GM11168 (cell line): ENCODE measurements around the gene GIPR.
"Not testable (repeated sequence)": the region's sequence is repeated elsewhere in the genome, so short reads cannot be mapped to it uniquely, and the experiment has no call there.

Source experiments
- in situ Hi-C: fragments of 300-500 bp; cut with MboI; formaldehyde crosslinking; loops from one replicate; pipeline ENCODE4 v1.12.0; 2022; ENCODE audit warnings: low sequenced_read_pairs; ENCODE audit not compliant: unreplicated experiment

GIPR gene

GRCh38 chr19:45667620-45668341 is at the start of gene GIPR:
Gene GIPR (plus strand): TSS chr19:45668221. CDS start chr19:45669521, 1,300 bp downstream.
- in situ Hi-C loops = no loop called here

GRCh38 chr19:45621389-45621788 is 46.6 kb upstream of the GIPR start:
- in situ Hi-C loops = no loop called here

DNA sequence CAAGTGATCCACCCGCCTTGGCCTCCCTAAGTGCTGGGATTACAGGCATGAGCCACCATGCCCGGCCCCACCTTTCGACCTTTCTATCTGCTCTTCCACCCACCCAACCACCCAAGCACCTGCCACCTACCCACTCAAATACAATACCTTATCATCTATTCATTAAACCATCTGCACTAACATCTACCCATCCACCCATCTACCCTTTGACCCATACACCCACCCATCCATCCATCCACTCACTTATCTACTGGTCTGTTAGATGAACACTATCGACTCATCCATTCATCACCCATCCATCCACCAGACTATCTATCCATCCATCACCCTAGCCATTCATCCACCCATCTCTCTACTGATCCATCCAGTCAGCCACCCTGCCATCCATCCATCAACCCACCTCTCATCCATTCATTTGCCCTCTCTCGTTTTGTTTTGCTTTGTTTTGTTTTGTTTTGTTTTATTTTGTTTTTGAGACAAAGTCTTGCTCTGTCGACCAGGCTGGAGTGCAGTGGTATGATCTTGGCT is 46.0 kb upstream of the GIPR start:
- in situ Hi-C loops = no loop called here

DNA sequence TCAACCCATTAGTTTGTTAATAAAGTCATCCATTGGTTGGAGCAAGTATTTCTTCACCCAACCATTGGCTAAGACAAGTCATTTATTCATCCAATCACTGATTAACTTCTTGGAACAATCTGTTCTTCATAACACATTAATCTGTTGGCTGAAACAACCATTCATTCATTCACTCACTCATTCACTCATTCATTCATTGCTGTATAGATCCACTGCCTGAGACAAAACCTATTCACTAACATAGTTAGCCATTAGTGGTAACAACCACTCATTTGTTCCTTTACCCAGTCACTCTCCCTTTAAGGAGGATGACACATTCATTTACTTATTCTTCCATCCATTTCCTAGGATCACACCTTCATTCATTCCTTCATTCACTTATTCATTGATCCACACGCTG is 44.0 kb upstream of the GIPR start:
- in situ Hi-C loops = no loop called here

- in situ Hi-C loops = not testable (repeated sequence)
These were observed 39.8 kb upstream of the GIPR start for GRCh38 chr19:45628219-45628618.

GRCh38 chr19:45629704-45630103 is 38.3 kb upstream of the GIPR start:
- in situ Hi-C loops = no loop called here

DNA sequence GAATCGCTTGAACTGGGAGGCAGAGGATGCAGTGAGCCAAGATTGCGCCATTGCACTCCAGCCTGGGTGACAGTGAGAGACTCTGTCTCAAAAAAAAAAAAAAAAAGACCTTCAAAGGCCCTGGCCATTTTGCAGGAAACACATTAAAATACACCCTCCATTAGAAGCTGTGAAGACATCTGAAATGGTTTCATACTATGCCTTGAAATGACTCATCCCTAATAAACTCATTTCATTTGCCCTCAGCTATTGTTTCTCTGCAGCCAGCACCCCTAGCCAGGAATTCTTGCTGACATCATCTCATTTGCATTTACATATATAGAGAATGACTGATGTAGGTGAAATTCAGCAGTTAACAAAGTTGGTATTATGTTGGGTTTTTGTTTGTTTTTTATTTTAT is 37.6 kb upstream of the GIPR start:
- in situ Hi-C loops = no loop called here

DNA sequence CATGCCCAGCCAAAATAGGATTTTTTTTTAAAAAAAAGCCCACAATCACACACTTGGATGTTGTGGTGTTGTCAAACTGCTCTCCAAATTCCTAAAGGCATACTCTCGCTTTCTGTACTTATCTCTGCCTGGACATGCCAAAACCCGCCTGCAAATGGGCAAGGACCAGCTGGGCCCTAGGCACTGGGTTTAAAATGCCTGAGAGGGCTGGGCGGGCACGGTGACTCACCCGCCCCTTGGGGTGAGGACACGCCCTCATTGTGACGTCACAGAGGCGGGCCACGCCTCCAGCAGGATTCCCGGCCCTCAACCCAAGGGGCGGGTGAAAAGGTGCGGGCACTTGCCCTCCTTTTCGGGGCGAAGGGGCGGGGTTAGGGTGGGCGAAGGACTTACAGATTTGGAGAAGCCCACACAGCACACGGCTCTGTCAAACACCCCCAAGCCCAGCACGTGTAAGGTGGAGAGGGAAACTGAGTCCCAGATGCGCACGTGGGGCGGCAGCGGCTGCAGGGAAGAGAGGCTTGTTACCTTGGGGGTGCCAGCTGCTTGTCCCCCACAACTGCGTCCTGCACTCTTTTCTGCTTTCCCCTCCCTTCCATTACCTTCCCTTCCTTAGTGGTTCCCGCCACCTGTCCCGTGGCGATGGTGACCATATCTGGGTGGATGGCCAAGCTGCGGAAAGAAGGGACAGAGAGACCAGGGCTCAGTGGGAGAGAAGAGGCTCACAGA is 35.4 kb upstream of the GIPR start:
- in situ Hi-C loops = no loop called here

GRCh38 chr19:45636275-45636674 is 31.7 kb upstream of the GIPR start:
- in situ Hi-C loops = no loop called here

- in situ Hi-C loops = no loop called here
These were observed 31.1 kb upstream of the GIPR start for GRCh38 chr19:45636902-45637301.

DNA sequence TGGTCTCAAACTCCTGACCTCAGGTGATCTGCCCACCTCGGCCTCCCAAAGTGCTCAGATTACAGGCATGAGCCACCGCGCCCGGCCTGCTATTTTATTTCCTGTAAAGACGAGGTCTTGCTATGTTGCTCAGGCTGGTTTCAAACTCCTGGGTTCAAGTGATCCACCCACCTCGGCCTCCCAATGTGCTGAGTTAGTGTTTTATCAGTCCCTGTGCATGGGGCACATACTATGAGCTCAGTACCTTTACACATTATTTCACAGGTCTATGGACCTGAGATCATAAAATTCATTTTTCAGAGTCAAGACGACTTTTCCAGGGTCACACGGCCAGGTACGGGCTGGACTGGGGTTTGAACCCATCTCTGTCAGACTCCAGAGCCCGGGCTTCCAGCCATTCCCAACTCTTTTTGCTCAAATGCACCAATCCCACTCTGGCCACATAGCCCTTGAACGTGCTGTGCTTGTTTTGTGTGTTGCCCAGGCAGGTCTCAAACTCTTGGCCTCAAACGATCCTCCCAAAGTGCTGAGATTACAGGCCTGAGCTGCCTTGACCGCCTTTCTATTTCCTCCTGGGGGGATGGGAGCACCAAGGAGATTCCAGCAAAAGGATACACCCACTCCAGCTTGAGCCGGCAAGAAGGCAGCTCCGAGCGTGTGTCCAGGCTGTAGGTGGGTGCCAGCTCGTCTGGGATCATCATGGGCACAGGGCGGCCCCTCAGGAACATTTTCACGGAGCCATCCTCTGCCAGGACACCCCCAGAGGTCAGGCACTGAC is 29.9 kb upstream of the GIPR start:
- in situ Hi-C loops = no loop called here

GRCh38 chr19:45638930-45639729 is 28.9 kb upstream of the GIPR start, which contains the start of gene EML2:
Gene EML2 (minus strand): TSS chr19:45639397. CDS start chr19:45639376, 21 bp downstream.
- in situ Hi-C loops = no loop called here

DNA sequence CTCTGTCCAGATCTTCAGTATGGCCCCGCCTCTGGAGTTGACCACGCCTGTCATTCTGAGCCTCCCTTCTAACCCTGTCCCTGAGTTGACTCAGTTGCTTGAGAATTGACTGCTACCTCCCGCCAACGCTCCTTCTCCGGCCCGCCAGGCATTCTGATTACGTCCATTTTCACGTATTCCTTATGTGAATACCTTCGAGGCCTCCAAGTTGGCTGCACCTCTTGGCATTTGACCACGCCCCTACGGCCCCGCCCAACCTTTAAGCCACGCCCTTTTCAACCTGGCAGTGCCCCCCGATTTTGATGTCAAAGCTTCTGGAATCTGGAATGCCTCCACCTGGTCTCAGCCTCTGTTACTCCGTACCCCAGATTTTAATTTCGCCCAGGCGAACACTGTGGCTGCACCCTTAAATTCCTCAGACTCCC is 27.2 kb upstream of the GIPR start:
- in situ Hi-C loops = no loop called here

DNA sequence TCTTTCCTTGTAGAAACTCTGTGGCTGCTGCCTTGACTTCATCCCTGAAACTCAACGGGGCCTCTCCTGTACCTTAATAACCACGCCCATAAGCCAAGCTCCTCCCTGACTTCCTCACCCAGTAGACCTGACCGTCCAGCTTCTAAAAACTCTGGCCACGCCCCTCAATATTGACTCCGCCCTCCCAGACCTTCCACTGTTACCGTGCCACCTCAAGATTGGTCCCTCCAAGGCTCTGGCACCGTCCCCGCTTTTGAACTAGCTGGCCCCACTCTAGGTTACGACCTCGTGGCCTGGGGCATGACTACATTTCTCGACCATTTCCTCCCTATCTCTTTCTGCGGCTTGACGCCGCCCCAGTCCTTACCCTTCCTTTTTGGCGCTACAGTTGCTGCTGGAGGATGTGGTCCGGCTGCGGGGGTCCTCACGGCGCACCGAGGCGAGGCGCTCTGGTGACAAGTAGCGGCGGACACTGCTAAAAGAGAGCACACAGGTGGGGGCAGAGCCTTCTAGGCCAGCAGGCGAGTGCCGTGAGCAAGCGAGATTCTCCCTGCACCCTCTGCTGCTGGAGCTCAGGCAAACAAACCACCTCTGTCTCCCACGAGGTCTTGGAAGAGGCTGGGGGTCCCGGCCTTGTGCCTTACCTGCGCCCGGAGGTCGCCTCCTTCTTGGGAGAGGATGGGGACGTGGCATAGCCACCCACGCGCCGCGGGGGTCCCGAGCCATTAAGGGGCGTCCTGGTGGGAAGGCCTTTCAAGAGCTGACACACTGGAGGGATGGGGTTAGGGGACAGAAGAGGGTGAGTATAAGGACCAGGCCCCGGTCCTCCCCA is 26.5 kb upstream of the GIPR start:
- in situ Hi-C loops = no loop called here

GRCh38 chr19:45643024-45643926 is 24.7 kb upstream of the GIPR start:
- in situ Hi-C loops = no loop called here

- in situ Hi-C loops = no loop called here
These were observed 23.9 kb upstream of the GIPR start for GRCh38 chr19:45643927-45644771.

DNA sequence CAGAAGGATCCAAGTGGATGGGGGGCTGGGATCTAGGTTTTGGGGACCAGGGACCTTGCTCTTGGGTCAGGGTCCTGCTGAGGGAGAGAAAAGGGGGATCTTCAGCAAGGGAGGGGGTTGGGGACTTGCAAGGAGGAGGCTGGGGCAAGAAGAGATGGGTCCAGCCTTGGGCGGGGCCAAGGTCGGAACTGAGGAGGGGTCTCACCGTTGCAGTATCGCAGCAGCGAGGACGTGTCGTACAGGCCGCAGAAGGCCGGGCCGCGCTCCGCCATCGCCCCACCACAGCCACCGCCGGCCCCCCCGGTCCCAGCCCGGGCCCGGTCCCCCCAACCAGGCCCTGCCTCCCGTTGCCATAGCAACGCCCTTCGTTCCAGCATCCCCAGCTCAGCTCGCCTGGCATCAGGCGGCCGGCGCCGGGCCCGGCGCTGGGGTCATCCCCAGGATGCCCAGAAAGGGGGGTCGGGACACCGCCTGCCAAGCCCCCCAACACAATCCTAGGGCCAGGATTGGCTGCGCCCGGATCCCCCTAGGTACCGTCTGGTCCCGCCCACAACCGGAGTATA is 22.9 kb upstream of the GIPR start:
- in situ Hi-C loops = no loop called here
